HL-60/S4 treated with phorbol 12-myristate 13-acetate at 8.2 ng/mL for 4 days and 3 days (cell line): ENCODE results near the gene DDX11.
"Not testable (repeated sequence)": the region's sequence is repeated elsewhere in the genome, so short reads cannot be mapped to it uniquely, and the experiment has no call there.

Source experiments
- in situ Hi-C: fragments of 300-500 bp; cut with MboI; formaldehyde crosslinking; loops from 2 replicates; pipeline ENCODE4 v1.15.0; 2022; ENCODE audit warnings: low sequenced_read_pairs

The DDX11 gene

GRCh38 chr12:31098363-31098762, 24.7 kb downstream of the DDX11 start:
- in situ Hi-C loops: not testable (repeated sequence)

GRCh38 chr12:31098771-31099170, 25.1 kb downstream of the DDX11 start:
- in situ Hi-C loops: not testable (repeated sequence)

DNA sequence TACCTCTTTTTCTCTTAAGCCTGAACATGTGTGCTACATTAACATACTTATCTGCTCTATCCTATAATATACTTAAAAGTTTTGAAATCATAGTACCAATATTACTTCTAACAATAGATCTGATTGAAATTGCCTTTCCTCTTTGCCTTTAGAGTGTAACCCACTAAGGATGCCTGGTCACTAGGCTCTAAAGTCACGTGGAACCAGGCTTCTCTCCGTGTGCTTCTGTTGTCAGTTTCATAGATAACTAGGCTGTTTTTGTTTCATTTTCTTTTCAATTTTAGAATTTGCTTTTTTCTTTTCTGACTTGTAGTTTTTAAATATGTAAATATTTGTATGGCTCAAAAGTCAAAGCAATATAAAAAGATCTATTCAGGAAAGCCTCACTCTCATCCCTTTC, 25.8 kb downstream of the DDX11 start:
- in situ Hi-C loops: not testable (repeated sequence)

GRCh38 chr12:31100503-31101208, 27.0 kb downstream of the DDX11 start:
- in situ Hi-C loops: not testable (repeated sequence)

- in situ Hi-C loops: not testable (repeated sequence)
Observed at GRCh38 chr12:31102125-31102524, 28.5 kb downstream of the DDX11 start.

GRCh38 chr12:31102596-31102995, 28.9 kb downstream of the DDX11 start:
- in situ Hi-C loops: not testable (repeated sequence)

DNA sequence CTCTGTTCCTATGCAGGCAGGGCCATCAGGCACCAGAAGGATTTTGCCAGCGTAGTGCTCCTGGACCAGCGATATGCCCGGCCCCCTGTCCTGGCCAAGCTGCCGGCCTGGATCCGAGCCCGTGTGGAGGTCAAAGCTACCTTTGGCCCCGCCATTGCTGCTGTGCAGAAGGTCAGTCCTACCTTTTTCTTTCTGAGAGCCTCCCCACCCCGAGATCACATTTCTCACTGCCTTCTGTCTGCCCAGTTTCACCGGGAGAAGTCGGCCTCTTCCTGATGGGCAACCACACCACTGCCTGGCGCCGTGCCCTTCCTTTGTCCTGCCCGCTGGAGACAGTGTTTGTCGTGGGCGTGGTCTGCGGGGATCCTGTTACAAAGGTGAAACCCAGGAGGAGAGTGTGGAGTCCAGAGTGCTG, 29.9 kb downstream of the DDX11 start:
- in situ Hi-C loops: not testable (repeated sequence)

DNA sequence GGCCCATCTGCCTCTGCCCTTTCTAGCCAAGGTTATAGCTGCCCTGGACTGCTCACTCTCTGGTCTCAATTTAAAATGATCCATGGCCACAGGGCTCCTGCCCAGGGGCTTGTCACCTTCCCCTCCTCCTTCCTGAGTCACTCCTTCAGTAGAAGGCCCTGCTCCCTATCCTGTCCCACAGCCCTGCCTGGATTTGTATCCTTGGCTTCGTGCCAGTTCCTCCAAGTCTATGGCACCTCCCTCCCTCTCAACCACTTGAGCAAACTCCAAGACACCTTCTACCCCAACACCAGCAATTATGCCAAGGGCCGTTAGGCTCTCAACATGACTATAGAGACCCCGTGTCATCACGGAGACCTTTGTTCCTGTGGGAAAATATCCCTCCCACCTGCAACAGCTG, 30.6 kb downstream of the DDX11 start:
- in situ Hi-C loops: not testable (repeated sequence)

- in situ Hi-C loops: not testable (repeated sequence)
Observed at GRCh38 chr12:31104773-31105172, 31.1 kb downstream of the DDX11 start.

DNA sequence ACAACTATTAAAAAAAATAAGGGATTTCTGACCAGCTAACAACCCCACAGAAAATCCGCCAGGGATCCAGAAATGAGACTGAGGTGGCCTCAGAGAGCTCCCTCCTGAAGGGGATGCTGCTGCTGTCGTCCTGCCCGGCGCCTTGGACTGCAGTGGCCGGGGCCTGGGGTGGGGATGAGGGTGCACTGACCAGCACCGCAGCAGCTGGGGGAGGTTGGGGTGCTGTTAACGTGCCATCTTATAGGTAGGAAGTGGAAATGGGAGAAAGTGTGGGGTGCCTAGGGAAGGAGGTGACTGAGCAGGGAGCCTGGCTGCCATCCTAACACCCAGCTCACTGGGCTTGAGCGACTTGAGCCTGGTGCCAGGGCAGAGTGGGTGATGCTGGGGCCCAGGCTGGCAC, 32.0 kb downstream of the DDX11 start:
- in situ Hi-C loops: no loop called here

- in situ Hi-C loops: no loop called here
Observed at GRCh38 chr12:31106101-31106803, 32.6 kb downstream of the DDX11 start.

DNA sequence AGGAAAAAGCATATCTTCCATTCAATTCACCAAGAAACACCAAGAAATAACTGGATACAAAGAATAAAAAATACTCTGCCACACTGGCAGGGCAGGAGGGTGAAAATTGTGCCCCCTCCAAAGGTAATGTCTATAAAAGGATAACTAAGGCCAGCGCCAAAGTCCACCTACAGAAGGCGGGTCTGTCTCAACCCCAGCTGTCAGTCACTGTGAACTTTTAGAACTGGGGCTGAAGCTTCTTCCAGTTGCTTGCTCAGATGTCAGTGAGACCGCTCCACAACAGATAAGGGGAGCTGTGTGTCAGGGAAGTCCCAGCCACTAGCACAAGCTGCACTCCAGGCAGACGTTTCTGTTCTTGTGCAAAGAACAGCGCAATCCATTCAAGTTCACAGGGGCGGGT, 36.1 kb downstream of the DDX11 start:
- in situ Hi-C loops: not testable (repeated sequence)

DNA sequence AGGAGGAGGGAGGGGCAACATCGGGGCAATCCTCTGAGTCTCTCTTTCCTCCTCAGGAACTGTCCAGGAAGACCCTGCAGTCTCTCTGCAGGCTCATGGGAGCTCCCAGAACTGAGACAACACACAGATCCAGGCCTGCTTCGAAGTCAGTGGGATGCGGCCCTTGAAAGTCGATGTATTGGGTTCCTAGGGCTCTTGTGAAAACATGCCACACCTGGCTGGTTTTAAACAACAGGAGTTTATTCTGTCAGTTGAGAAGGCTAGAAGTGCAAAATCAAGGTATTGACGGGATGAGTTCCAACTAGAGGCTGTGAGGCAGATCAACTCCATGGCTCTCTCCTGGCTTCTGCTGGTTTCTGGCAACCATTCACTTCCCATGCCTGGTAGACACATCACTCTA, 36.6 kb downstream of the DDX11 start:
- in situ Hi-C loops: not testable (repeated sequence)

GRCh38 chr12:31115092-31115601, 41.5 kb downstream of the DDX11 start:
- in situ Hi-C loops: not testable (repeated sequence)

- in situ Hi-C loops: not testable (repeated sequence)
Observed at GRCh38 chr12:31116846-31117202, 43.2 kb downstream of the DDX11 start.

GRCh38 chr12:31117203-31118011, 43.7 kb downstream of the DDX11 start:
- in situ Hi-C loops: no loop called here

- in situ Hi-C loops: no loop called here
Observed at GRCh38 chr12:31118347-31119191, 44.9 kb downstream of the DDX11 start.

DNA sequence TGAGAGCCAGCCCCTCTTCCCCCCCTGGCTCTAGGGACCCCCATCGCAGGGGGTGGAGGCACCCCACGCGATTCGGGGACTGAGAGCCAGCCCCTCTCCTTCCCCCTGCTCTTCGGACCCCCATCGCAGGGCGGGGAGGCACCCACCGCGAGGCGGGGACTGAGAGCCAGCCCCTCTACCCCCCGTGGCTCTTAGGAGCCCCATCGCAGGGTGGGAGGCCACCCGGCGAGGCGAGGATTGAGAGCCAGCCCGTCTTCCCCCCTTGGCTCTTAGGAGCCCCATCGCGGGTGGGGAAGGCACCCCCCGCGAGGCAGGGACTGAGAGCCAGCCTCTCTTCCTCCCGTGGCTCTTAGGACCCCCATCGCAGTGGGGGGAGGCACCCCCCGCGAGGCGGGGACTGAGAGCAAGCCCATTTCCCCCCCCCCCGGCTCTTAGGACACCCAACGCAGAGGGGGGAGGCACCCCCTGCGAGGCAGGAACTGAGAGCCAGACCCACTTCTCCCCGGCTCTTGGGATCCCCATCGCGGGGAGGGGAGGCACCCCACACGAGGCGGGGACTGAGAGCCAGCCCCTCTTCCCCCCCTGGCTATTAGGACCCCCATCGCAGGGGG, 45.6 kb downstream of the DDX11 start:
- in situ Hi-C loops: no loop called here

DNA sequence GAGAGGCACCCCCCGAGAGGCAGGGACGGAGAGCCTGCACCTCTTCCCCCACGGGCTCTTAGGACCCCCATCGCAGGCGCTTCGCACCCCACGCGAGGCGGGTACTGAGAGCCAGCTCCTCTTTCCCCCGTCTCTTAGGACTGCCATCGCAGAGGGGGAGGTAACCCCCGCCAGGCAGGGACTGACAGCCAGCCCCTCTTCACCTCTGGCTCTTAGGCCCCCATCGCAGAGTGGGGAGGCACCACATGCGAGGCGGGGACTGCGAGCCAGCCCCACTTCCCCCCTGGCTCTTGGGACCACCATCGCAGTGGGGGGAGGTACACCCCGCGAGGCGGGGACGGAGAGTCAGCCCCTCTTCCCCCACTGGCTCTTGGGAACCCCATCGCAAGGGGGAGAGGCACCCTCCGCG, 46.1 kb downstream of the DDX11 start:
- in situ Hi-C loops: no loop called here

GRCh38 chr12:31120392-31121008, 46.8 kb downstream of the DDX11 start:
- in situ Hi-C loops: no loop called here
